Camera-type eye (tissue), 1 donor: Measurements from ENCODE around the gene RASA1. TPM values are rescaled to one million over a fixed set of nuclear protein-coding genes. Genes with fewer than 3 reads are reported as not detected.

Source experiments
- total RNA-seq: library from RNA; depleted of rRNA; stranded (reverse); fragments of >200 nt; gene quantifications from one replicate; pipeline ENCODE4 v1.2.3, GENCODE V29; 2014

The RASA1 gene
- total RNA-seq, result 80.3 TPM

GRCh38 chr5:87267574-87268125 lies at the start of gene RASA1:
TSS of gene RASA1 (plus strand) at chr5:87267883. CDS start at chr5:87268452, 569 bp downstream.

GRCh38 chr5:87412630-87413342 lies 145.1 kb downstream of the RASA1 start, which contains the start of gene CCNH:
TSS of gene CCNH (minus strand) at chr5:87412930. CDS start at chr5:87412794, 136 bp downstream.

Other genes with a start within 250 kb of the RASA1 start
- gene CCNH, start 145.0 kb downstream of the RASA1 start, total RNA-seq, result 173 TPM